ENCODE data around the gene PCDH15.

DNA sequence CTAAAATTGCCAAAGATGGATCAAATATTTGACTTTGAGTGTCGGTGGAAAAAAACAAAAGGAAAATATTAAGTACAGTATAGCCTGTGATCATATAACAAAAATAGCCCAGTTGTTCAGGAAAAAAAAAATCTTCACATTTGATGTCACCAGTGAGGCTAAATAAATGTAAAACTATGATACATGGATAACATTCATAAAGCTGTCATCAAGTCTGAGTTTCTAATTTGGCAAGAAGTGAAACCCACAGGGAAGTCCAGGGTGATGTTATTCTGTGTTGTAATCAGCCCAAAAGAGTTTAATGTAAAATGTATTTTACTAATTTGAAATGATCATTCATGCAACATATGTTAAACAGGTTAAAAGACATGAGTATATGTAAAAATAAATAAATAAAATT, 908.0 kb downstream of the PCDH15 start:
- no peak for TF ChIP-seq POLR2A (IDR thresholded peaks at IDR 0.05)
- TF ChIP-seq, protein P1, sequence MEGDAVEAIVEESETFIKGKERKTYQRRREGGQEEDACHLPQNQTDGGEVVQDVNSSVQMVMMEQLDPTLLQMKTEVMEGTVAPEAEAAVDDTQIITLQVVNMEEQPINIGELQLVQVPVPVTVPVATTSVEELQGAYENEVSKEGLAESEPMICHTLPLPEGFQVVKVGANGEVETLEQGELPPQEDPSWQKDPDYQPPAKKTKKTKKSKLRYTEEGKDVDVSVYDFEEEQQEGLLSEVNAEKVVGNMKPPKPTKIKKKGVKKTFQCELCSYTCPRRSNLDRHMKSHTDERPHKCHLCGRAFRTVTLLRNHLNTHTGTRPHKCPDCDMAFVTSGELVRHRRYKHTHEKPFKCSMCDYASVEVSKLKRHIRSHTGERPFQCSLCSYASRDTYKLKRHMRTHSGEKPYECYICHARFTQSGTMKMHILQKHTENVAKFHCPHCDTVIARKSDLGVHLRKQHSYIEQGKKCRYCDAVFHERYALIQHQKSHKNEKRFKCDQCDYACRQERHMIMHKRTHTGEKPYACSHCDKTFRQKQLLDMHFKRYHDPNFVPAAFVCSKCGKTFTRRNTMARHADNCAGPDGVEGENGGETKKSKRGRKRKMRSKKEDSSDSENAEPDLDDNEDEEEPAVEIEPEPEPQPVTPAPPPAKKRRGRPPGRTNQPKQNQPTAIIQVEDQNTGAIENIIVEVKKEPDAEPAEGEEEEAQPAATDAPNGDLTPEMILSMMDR (IDR thresholded peaks at IDR 0.05) = no peak

Measured in testis (tissue), 2 donors.